K562 (cell line): ENCODE measurements around the gene BAD. TPM values are rescaled to one million over a fixed set of nuclear protein-coding genes. Genes with fewer than 3 reads are reported as not detected.
A peak's percentile ranks its signal among the peaks of the same experiment; 100 is the strongest.

Source experiments
- BCLAF1 ChIP-seq, 2 experiments: fragments of 450-650 bp in 1 of 2; IDR thresholded peaks; 2 replicates each; pipeline ENCODE4 v1.6.1; 2011 to 2017; ENCODE audit warnings: low read depth in 2 of 2, antibody characterized with exemption in 1 of 2, borderline replicate concordance in 1 of 2, low read length in 1 of 2, mild to moderate bottlenecking in 1 of 2, mixed read lengths in 1 of 2; ENCODE audit not compliant: control insufficient read depth in 1 of 2
- BHLHE40 ChIP-seq: IDR thresholded peaks from 2 replicates; pipeline ENCODE4 v1.6.1; 2011; ENCODE audit warnings: low read length, improper control_type of control experiment
- CHD1 ChIP-seq: fragments of 200-600 bp; sonication (generic); IDR thresholded peaks from one replicate; pipeline ENCODE4 v1.6.1; 2012; ENCODE audit warnings: mild to moderate bottlenecking, moderate library complexity, low read length, inconsistent platforms
- CUX1 ChIP-seq: fragments of 200-800 bp; sonication (Bioruptor generic); IDR thresholded peaks from 2 replicates; pipeline ENCODE4 v1.6.1; 2016; ENCODE audit warnings: missing genetic modification characterization, missing compliant biosample characterization
- FOS ChIP-seq: IDR thresholded peaks from 3 replicates; pipeline ENCODE4 v1.6.1; 2011; ENCODE audit not compliant: insufficient read length; ENCODE audit errors: extremely low read depth
- FOXM1 ChIP-seq, 2 experiments: fragments of 450-650 bp in 1 of 2; sonication (generic) in 1 of 2; formaldehyde crosslinking in 1 of 2; IDR thresholded peaks; 2 replicates each; pipeline versions ENCODE4 v1.6.1 to v1.9.0; 2017 to 2022; ENCODE audit warnings: low read depth in 2 of 2, mild to moderate bottlenecking in 2 of 2, missing genetic modification reagents in 1 of 2, moderate library complexity in 1 of 2
- GTF2E2 ChIP-seq: fragments of 200-800 bp; sonication (Bioruptor generic); IDR thresholded peaks from 2 replicates; pipeline ENCODE4 v1.6.1; 2016; ENCODE audit warnings: missing genetic modification characterization, missing compliant biosample characterization
- HDAC3 ChIP-seq: fragments of 450-650 bp; IDR thresholded peaks from 2 replicates; pipeline ENCODE4 v1.6.1; 2018; ENCODE audit warnings: borderline replicate concordance, mild to moderate bottlenecking, moderate library complexity; ENCODE audit not compliant: partially characterized antibody
- MTF1 ChIP-seq: fragments of 250-450 bp; sonication (Bioruptor Pico); IDR thresholded peaks from 2 replicates; pipeline ENCODE4 v1.9.0; 2021; ENCODE audit warnings: moderate library complexity, mild to moderate bottlenecking, inconsistent platforms, borderline replicate concordance
- NUFIP1 ChIP-seq: fragments of 450-650 bp; IDR thresholded peaks from 2 replicates; pipeline ENCODE4 v1.6.1; 2018; ENCODE audit not compliant: partially characterized antibody
- POLR2AphosphoS2 ChIP-seq: IDR thresholded peaks from 2 replicates; pipeline ENCODE4 v1.6.1; 2012; ENCODE audit warnings: low read length, improper control_type of control experiment
- TAF1 ChIP-seq: IDR thresholded peaks from 2 replicates; pipeline ENCODE4 v1.6.1; 2011; ENCODE audit warnings: mild to moderate bottlenecking, low read length, moderate library complexity; ENCODE audit not compliant: insufficient read depth, control insufficient read depth, severe bottlenecking; ENCODE audit errors: extremely low read depth
- TAF9B ChIP-seq: fragments of 450-650 bp; IDR thresholded peaks from 2 replicates; pipeline ENCODE4 v1.6.1; 2018; ENCODE audit warnings: mild to moderate bottlenecking; ENCODE audit not compliant: partially characterized antibody
- TARDBP ChIP-seq: fragments of 450-650 bp; IDR thresholded peaks from 2 replicates; pipeline ENCODE4 v1.6.1; 2016
- TEAD4 ChIP-seq, 2 experiments: sonication (generic) in 1 of 2; formaldehyde crosslinking in 1 of 2; IDR thresholded peaks; 2 replicates each; pipeline versions ENCODE4 v1.6.1 to v1.8.0; 2012 to 2022; ENCODE audit warnings: borderline replicate concordance in 1 of 2, inconsistent platforms in 1 of 2, low read length in 1 of 2, mild to moderate bottlenecking in 1 of 2, missing genetic modification reagents in 1 of 2
- U2AF2 ChIP-seq: fragments of 200-400 bp; formaldehyde crosslinking; optimal IDR thresholded peaks from 2 replicates; pipeline ENCODE3; 2017; ENCODE audit warnings: low read depth, mild to moderate bottlenecking, low read length
- USF1 ChIP-seq: sonication (generic); formaldehyde crosslinking; IDR thresholded peaks from 2 replicates; pipeline ENCODE4 v1.9.0; 2022; ENCODE audit warnings: mild to moderate bottlenecking, missing genetic modification reagents
- polyA plus RNA-seq, 8 experiments: library from polyadenylated mRNA; depleted of rRNA in 4 of 8; stranded (reverse) in 5 of 8; unstranded in 3 of 8; fragments of >200 nt; fragmentation: Nextera tagmentation in 2 of 8; fragmentation: Illumina TruSeq in 1 of 8; extraction: Ambion mirVana in 2 of 8; extraction: Trizol in 1 of 8; gene quantifications; 2 replicates each; pipeline versions ENCODE4 v1.2.1 to v1.2.3, GENCODE V29; 2011 to 2014; ENCODE audit warnings: inconsistent platforms in 1 of 8, missing spikeins in 1 of 8
- total RNA-seq, 7 experiments: library from RNA; depleted of rRNA in 6 of 7; stranded (reverse); fragments of >200 nt in 6 of 7; fragmentation: Illumina TruSeq in 2 of 7; extraction: Trizol in 2 of 7; gene quantifications; 2 replicates each; pipeline versions ENCODE4 v1.2.1 to v1.2.3, GENCODE V29; 2011 to 2021; ENCODE audit warnings: low replicate concordance in 1 of 7

BAD gene
- total and polyA plus RNA-seq, 9 of the 15 experiments (the other 6 are each of a cell fraction or from before 2014, with no cell fraction given) = 0.61 to 45.6 (median 11.8) TPM

- TF ChIP-seq CUX1 (CRISPR knock-in tag) (no peak), TARDBP (no peak), USF1 (peak; percentile 79), FOXM1 (IDR thresholded peaks at IDR 0.05; ENCODE audit: low read depth) (no peak), FOXM1 (CRISPR knock-in tag; IDR thresholded peaks at IDR 0.05; ENCODE audit: low read depth) (0 out of 2 replicates have a peak, but pooled peaks have one; percentile 46), U2AF2 (no peak), POLR2AphosphoS2 (no peak), HDAC3 (no peak), TEAD4 (IDR thresholded peaks at IDR 0.05; ENCODE audit: low read length) (no peak), TEAD4 (CRISPR knock-in tag; IDR thresholded peaks at IDR 0.05; ENCODE audit: borderline replicate concordance) (no peak), TAF9B (no peak), CHD1 (peak; percentile 84), GTF2E2 (tag) (no peak), MTF1 (CRISPR knock-in tag) (no peak), BHLHE40 (no peak), FOS (no peak), BCLAF1 (IDR thresholded peaks at IDR 0.05; ENCODE audit: borderline replicate concordance in 1 of 2, control insufficient read depth in 1 of 2, low read depth in 2 of 2, low read length in 1 of 2) (no peak), TAF1 (peak; percentile 58), NUFIP1 (no peak)
Observed at GRCh38 chr11:64305691-64306562, 21.5 kb upstream of the BAD start (continued).
